ENCODE data around the gene EMP1.

Gene EMP1

GRCh38 chr12:13196130-13196921 is at the start of gene EMP1:
EMP1 (plus strand) TSS chr12:13196726; CDS start chr12:13211511, 14,785 bp downstream.
- peak; percentile 63 for DNase-seq

- DNase-seq, result no peak
These were observed 48.6 kb upstream of the EMP1 start for GRCh38 chr12:13147688-13148484.

- no peak for DNase-seq
These were observed 48.1 kb upstream of the EMP1 start for GRCh38 chr12:13148485-13148847.

- DNase-seq, result no peak
These were observed 47.1 kb upstream of the EMP1 start for GRCh38 chr12:13149411-13149810.

- no peak for DNase-seq
These were observed 44.2 kb upstream of the EMP1 start for GRCh38 chr12:13152281-13152680.

GRCh38 chr12:13152756-13153155 is 43.8 kb upstream of the EMP1 start:
- DNase-seq, result no peak

- no peak for DNase-seq
These were observed 43.3 kb upstream of the EMP1 start for GRCh38 chr12:13153180-13153579.

- DNase-seq, result no peak
These were observed 42.4 kb upstream of the EMP1 start for GRCh38 chr12:13154027-13154538.

GRCh38 chr12:13154831-13155230 is 41.7 kb upstream of the EMP1 start:
- DNase-seq, result no peak

- DNase-seq, result no peak
These were observed 40.2 kb upstream of the EMP1 start for GRCh38 chr12:13156277-13156676.

- no peak for DNase-seq
These were observed 35.4 kb upstream of the EMP1 start for GRCh38 chr12:13161172-13161571.

GRCh38 chr12:13162904-13163303 is 33.6 kb upstream of the EMP1 start:
- no peak for DNase-seq

GRCh38 chr12:13163868-13164635 is 32.5 kb upstream of the EMP1 start:
- no peak for DNase-seq

GRCh38 chr12:13164921-13165616 is 31.5 kb upstream of the EMP1 start:
- no peak for DNase-seq

GRCh38 chr12:13165617-13166041 is 30.9 kb upstream of the EMP1 start:
- DNase-seq, result peak; percentile 63

- no peak for DNase-seq
These were observed 29.3 kb upstream of the EMP1 start for GRCh38 chr12:13167226-13167625.

GRCh38 chr12:13167906-13168305 is 28.6 kb upstream of the EMP1 start:
- no peak for DNase-seq

GRCh38 chr12:13169272-13169671 is 27.3 kb upstream of the EMP1 start:
- no peak for DNase-seq

GRCh38 chr12:13170892-13171490 is 25.5 kb upstream of the EMP1 start:
- no peak for DNase-seq

- no peak for DNase-seq
These were observed 24.3 kb upstream of the EMP1 start for GRCh38 chr12:13171921-13172859.
